GM19035 (cell line): ENCODE measurements around the gene GPR160.

ENCODE experiments used
- ATAC-seq: cut with Tn5 transposase; IDR thresholded peaks from one replicate; pipeline ENCODE4 v1.9.1; 2021; ENCODE audit not compliant: unreplicated experiment

The GPR160 gene

DNA sequence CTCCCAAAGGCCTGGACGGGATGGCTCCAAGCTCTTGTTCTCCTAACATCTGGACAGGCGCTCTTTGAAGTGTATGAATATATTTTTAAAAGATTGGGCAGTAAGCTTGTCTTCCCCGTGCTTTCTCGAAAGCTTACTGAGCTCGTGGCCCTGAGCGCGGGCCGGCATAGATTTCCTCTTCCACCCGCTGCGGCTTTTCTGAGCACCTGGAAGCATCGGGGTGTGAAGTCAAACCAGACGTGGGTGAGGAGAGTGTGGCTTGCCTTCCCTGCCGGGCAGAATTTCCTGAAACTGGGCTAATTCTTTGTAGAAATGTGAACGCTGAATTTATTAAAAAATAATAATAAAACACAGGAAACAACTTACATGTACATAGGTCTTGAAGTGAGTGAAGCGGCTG, 25.9 kb downstream of the GPR160 start:
- ATAC-seq: no peak

DNA sequence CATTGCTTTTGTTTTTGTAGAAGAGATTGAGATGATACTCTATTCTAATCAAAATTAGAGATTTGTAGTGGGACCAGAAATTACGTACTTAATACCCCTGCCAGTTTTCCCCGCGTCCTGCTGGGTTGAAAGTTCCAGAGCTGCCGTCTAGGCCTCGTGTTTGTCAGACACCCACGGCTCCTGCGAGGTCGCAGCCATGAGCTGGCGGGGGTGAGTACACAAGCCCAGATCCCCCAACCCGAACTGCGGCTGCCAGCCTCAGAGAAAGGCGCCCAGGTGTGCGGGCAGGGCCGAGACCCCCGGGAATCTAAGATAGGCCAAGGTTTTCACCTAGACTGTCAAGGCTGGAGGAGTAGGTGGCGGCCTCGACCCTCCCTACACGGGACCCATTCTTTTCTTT, 26.3 kb downstream of the GPR160 start:
- no peak for ATAC-seq

DNA sequence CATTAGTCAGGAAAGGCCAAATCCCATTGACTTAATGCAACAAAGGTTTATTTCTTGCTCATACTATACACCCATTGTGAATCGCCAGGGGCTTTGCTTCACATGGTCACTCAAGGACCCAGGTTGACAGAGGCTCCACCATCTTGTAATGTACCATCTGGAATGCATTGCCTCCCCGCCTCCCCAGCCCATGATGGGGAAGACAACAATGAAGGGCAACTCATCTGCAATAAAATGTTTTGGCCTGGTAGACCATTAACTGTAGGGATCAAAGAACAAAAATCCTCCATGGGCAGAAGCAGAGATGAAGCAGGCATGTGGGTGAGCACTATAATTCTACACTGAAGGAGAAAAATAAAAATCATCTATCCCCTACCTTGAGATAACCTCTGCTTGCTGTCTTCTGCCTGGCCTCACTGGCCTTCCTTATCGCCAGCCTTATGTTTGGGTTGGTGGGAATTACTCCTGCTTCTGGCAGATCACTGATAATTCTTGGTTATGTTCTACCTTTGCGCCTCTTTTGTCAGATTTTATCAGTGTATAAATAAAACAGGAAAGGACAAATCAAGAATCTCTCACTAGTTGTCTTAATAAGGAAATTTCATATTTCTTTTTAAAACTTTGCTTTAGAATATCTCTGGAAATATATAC, 37.8 kb downstream of the GPR160 start:
- ATAC-seq: no peak

DNA sequence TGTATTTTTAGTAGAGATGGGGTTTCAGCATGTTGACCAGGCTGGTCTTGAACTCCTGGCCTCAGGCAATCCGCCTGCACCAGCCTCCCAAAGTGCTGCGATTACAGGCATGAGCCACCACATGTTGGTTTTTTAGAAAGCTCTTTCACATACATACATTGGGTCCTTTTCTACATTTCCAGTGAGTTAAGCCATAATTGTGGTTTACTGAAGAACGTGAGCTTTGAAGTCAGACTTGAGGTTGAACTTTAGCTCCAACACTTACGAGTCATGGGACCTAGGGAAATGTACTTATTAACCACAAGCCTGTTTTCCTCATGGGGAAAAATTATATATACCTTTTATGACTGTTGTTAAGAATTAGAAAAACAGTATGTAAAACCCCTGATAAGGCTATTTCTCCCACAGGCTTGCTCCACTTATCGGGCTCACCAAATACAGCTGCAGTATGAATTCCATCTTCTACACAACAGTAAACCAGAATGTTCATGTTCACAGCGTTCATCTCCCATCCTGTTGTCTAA, 39.0 kb downstream of the GPR160 start:
- ATAC-seq: no peak

DNA sequence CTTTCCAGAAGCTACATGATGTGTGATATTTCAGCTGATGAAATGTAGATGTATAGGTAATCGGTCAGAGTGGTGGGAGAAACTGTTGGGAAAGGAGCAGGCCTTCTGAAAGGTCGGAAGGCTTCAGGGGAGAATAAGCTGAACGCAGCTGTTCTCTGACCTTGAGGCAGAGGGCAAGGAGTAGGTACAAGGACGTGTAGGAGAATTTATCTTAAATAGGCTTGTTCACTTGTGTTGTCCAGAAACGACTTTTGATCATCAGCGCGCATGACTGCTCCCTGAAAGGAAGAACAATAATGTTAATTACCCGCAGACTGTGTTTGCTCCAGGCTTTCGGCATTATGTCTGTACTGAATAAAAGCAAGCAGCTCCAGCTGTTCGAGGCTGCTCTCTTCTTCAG, 39.6 kb downstream of the GPR160 start:
- ATAC-seq: no peak

DNA sequence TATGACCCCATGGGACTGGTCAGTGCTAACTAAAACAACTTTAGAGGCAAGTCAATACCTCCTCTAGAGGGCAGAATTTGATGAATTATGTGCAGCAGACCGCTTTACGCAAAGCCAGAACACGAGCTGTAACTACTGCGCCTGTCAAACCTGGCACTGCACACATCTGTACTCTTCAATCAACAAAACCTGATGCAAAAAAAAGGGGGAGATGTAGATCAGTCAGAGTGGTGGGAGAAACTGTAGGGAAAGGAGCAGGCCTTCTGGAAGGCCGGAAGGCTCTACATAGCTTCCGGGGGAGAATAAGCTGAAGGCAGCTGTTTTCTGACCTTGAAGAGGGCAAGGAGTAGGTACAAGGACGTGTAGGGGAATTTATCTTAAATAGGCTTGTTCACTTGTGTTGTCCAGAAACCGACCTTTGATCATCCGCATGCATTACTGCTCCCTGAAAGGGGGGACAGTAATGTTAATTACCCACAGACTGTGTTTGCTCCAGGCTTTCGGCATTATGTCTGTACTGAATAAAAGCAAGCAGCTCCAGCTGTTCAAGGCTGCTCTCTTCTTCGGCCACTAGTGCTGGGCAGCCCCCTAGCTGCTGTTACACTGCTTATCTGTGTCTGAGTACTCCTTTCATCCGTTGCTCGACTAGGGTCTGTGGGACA, 41.0 kb downstream of the GPR160 start:
- ATAC-seq: no peak

DNA sequence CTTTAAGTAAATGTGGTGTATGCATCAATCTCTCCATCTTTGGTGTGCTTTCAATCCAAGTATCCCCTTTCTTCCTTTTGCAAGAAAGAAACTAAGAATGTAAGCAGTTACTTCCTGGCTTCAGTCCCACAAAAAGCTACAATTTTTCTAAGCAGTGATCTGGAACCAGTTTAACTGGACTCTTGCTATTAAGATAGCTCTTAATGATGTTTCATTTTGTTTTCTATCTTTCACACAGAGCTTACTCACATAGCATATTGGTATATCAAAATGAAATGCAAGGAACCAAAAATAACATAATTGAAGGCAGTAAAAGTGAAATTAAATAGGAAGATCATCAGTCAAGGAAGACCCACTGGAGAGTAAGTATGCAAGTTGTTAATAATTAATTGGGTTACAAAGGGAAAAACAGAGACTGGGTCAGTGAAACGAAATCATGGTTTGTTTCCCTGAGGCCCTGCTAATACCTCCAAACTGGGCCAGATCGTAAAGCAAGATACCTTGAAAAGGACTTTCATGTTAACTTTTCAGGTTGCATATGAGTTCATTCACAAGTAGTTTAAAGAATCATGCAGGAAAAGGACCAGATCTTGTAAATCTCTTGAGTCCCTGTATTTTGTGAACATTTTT, 41.9 kb downstream of the GPR160 start:
- ATAC-seq: no peak

DNA sequence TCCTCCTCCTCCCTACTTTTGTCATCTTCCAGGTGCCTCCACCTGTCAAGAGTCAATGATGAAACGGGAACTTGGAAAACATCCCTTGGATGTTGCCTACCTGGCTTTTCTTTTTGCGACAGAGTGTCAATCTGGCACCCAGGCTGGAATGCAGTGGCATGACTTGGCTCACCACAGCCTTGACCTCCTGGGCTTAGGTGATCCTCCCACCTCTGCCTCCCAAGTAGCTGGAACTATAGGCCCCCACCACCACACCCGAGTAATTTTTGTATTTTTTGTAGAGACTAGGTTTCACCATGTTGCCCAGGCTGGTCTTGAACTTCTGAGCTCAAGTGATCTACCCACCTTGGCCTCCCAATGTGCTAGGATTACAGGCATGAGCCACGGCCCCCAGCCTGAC, 42.8 kb downstream of the GPR160 start:
- ATAC-seq: no peak

DNA sequence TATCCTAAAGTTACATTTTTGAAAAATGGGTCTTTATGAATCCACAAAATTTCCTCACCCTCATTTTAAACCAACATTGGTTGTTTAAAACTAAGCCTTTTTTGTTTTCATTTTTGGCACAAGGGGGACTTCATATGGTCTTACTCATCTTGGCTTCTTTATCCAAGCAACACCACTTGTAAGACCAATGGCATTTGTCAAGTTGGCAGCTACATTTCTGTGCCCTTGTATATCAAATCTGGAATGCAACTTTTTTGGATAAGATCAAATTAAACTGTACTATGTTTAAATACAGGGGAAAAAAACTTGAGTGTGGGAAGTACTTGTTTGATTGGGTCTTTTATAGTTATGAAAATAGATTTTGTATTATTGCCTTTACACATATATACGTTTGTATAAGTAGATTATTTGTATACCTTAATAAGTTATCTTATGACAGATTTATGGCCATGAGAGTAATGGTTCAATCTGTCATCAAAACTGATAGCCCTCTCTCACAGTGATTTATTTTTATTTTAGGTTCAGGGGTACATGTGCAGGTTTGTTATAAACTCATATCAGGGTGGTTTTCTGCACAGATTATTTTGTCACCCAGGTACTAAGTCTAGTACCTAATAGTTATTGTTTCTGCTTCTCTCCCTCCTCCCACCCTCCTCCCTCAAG, 43.4 kb downstream of the GPR160 start:
- ATAC-seq: no peak

DNA sequence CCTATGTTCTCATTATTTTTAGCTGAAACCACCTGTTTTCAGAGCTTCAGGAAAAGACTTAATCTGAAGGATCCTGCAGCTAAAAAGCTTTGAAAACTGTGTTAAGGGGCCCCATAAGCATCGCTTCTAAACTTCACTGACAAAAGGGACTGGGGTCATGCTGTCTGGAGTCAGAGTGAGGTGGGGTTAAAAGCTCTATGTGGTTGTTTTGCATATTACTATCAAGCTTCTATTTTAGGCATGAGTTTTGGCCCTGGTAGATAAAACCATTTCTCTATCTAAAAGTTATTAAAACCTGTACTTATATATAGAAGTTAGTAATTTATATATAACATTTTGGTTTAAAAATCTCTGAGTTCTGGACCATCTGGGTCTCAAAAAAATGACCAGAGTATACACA, 45.5 kb downstream of the GPR160 start:
- ATAC-seq: no peak

DNA sequence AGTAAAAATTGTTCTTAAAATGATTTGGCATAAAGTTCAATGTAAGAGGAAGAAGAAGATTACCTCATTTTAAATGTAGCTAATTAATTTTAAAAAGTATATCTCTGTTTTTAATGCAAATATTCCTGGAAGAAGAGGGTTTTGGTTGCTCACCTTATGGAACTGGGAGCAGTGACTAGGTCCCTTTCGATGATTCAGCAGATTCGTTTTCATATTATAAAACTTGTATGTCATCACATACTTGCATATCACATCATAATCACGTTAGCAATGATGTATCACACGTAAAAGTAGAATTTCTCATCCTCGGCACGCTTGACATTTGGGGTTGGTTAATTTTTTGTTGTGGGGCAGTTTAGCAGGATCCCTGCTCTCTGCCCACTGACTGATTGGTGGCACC, 47.6 kb downstream of the GPR160 start:
- no peak for ATAC-seq

DNA sequence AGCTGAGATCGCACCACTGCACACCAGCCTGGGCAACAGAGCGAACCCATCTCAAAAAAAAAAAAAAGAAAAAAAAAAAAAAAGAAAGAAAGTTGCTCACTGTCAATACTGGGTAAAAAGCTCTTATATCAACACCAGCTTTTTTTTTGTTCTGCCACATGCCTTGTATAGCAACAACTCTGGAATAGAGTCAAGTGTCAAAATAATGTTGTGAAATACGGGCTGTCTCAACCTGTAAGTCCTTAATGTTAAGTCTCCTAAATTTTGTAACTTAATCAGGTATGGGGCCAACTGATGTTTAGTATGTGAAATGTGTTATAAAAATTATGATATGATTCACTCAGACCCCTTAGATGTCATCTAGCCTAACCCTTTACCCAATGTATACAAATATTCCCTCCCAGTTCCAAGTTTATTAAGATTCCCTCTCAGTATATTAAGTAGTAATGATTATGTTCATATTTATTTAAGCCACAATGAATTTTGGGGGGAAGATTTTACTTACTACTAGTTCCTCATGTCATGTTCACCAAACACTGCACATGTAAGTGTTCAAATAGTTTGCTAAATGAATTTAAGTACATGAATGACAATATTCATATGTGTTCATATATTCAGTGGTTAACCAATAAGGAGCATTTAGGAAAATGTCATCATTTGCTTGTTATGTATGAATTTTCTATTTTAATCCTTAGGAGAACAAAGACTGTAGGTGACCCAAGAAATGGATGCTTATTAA, 52.2 kb downstream of the GPR160 start:
- ATAC-seq: no peak

DNA sequence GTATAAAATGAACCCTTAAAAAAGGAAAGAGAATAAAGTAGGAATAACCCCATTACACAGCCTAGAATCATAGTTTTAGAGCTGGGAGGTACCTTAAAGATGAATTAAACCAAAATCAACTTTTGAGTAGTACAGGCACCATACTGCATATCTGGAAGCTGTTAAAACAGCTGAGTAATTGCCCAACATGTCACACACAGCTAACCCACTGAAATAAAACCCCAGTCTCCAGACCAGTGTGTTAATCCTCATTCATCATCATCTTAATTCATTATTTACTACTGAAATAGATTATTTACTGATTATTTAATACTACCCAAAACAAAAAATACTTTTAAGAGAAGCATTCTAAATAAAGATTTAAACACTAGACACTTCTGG, 52.8 kb downstream of the GPR160 start:
- ATAC-seq: no peak

DNA sequence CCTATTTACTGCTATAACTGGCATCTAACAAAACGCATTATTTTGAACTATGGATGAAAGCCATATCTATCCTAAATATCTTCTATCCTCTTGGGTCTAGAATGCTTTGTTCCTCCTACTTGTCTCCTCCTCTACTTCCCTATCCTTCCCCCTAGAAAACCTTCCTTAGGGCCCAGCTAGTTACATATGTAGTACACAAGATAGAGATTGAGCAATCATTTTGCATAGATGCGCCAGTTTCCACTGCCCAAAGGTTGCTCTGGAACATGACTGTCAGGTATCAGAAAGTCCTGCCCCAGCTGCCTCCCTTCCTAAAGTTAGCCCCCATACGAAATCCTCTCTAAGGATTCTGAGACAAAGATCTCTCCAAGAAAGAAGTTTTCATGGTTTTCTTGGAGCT, 55.1 kb downstream of the GPR160 start:
- ATAC-seq: no peak

DNA sequence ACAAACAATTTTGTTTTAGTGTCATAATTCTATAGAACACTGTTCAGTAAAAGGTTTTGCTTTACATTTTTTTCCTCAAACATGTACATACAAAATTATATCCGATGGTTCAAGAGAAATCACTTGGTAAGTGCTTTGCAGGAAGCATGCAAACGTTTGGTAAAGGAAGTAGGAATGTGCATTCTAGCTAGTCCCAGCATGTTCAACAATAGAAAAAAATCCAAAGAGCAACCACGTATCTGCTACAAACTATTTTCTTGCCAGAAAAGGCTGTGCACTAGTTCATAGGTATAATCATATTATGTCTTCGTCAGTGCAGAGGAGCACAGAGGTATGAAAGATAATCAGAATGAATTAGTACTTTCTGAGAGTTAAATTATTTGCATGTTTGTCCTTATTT, 58.0 kb downstream of the GPR160 start:
- ATAC-seq: no peak

DNA sequence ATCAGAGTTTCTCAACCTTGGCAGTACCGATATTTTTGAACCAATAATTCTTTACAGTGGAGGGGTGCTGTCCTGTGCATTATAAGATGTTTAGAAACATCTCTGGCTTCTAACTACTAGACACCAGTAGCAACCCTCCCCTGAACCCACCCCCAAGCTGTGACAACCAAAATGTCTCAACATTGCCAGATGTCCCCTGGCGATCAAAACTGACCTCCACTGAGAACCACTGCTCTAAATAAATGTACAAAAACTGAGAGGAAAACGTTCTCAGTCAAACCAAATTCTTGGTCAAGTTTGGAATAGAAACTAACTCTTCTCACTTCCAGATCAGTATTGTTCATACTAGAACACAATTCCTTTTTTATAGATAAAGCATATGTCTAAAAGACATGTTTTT, 58.5 kb downstream of the GPR160 start:
- ATAC-seq: no peak

DNA sequence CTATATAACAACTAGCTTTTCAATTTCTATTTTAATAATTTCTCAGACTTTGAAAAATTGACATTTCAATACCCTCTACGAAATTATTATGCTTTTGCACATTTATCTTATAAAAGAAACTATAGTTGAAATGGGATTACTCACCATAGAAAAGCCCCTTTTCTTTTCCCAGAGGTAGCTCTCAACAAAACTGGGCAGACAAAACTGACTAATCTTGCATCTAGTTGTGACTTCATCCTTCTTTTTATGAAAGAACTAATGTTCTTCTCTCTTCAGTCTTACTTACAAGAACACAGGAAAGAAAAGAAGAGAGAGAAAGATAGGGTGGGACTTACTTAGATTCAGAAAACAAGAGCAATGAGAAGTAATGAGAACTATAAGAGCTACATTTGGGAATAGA, 61.0 kb downstream of the GPR160 start:
- no peak for ATAC-seq

DNA sequence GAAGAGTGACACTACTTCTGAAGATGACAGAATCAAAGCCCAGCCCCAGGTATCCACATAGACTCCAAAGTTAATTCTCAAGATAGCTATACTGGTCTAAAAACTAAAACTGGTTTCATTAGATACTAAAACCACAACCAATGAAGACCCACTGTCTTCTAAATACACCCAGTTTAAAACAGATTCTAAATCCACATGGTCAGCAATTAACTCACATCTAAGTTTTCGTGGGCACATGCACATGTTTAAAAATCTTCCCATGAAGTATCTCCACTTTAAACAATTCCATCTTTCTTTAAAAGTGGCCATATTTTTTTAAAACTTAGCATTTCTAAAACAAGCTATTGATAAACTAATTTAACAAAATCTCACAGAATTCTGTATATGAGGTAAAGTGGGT, 63.1 kb downstream of the GPR160 start:
- no peak for ATAC-seq

DNA sequence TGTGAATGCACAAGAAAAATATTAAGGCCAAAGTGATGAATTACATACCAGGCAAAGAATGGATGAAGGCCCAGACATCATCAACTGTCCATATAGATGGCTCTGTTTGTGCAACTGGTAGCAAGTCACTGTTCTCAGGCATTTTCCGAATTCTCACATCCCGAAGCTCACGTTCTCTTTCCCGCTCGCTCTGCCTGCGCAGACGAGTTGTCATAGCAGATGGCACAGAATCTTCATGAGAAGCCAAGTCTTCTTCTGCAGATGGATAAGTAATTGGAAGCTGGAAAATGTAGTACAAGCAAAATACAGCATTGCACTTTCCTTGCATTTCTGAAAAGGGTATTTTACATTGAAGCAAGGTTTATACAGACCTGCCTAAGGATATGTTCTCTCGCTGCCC, 64.6 kb downstream of the GPR160 start:
- ATAC-seq: no peak

DNA sequence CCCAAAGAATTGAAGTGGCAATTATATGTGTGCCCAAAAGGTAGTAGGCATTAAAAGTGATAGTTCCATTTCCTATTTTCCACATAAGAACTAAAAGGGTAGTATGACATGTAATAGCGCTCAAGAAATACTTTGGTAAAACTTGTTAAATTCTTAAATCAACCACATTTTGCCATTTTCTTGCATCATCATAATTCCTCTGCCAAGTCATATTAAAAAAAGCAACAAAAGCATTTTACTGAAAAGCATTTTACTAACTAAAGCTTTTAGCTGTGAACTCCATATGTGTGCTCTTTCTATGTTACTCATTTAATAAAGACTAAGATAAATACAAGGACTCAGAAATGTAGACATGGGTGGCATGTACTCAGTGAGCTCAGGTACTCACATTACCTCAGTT, 70.1 kb downstream of the GPR160 start:
- ATAC-seq: no peak

DNA sequence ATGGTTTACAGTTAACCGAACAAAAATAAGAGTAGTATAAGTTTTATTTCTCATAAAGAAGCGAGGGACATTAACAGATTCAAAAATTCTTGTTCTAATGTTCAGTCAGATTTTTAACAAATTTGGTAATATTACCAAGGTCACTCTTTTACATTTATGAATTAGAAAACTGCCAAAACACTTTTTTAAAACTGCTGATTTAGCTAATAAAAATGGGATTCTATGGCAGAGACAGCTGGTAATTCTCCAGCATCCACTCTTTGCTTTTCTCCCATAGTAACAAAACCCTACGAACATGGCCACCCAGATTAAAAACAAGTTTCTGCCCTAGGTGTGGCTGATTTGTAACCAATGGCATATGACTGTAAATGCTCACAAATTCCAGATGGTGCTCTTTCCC, 71.2 kb downstream of the GPR160 start:
- no peak for ATAC-seq
